Calu3 (cell line): ENCODE data around the gene GAS7. TPM values are rescaled to one million over a fixed set of nuclear protein-coding genes. Genes with fewer than 3 reads are reported as not detected.

Experiments
- BruUV-seq: library from RNA; stranded (reverse); fragments of 400-500 nt; replicated peaks from 2 replicates; lab custom pipeline; 2021; lab: Mats Ljungman, UMichigan
- CTCF ChIA-PET: fragments of 300-600 bp; sonication (Branson Sonifier 250); formaldehyde crosslinking; loops from one replicate; lab custom pipeline; 2022; ENCODE audit warnings: antibody characterized with exemption; lab: Charles Lee
- DNase-seq: peaks from one replicate; pipeline ENCODE4 v3.0.0; 2022
- H3K27ac Mint-ChIP-seq: one replicate; pipeline ENCODE4 v1.8.0; 2022; ENCODE audit warnings: mixed read lengths; ENCODE audit not compliant: unreplicated experiment
- H3K27me3 Mint-ChIP-seq: one replicate; pipeline ENCODE4 v1.8.0; 2022; ENCODE audit warnings: mixed read lengths; ENCODE audit not compliant: unreplicated experiment
- H3K36me3 Mint-ChIP-seq: one replicate; pipeline ENCODE4 v1.8.0; 2022; ENCODE audit warnings: mild to moderate bottlenecking, moderate library complexity, mixed read lengths; ENCODE audit not compliant: insufficient read depth, unreplicated experiment
- H3K4me1 Mint-ChIP-seq: one replicate; pipeline ENCODE4 v1.8.0; 2022; ENCODE audit warnings: mild to moderate bottlenecking, low read depth, mixed read lengths; ENCODE audit not compliant: unreplicated experiment
- H3K4me3 Mint-ChIP-seq: one replicate; pipeline ENCODE4 v1.8.0; 2022; ENCODE audit warnings: mild to moderate bottlenecking, low read depth, moderate library complexity, mixed read lengths; ENCODE audit not compliant: unreplicated experiment
- H3K9me3 Mint-ChIP-seq: one replicate; pipeline ENCODE4 v1.8.0; 2022; ENCODE audit warnings: low read depth, mixed read lengths; ENCODE audit not compliant: unreplicated experiment
- CTCF ChIP-seq: fragments of 200-600 bp; IDR thresholded peaks from one replicate; pipeline ENCODE4 v1.8.0; 2022; ENCODE audit warnings: antibody characterized with exemption; ENCODE audit not compliant: unreplicated experiment
- intact Hi-C: fragments of 100-400 bp; cut with micrococcal nuclease; formaldehyde crosslinking; loops from one replicate; pipeline ENCODE4 v1.10.0; 2022; ENCODE audit not compliant: unreplicated experiment
- total RNA-seq: library from RNA; stranded (reverse); gene quantifications from 2 replicates; pipeline ENCODE4 v1.2.3, GENCODE V29; 2022

Gene GAS7
- total RNA-seq, 1 experiment from 2014 or later = 0.42 TPM

- no peak overlapping the region for H3K4me3 Mint-ChIP-seq
- no peak overlapping the region for H3K27ac Mint-ChIP-seq
- H3K27me3 Mint-ChIP-seq = no peaks in the 10 kb centered on the region
- no peaks in the 10 kb centered on the region for H3K4me1 Mint-ChIP-seq
- H3K9me3 Mint-ChIP-seq = no peaks in the 10 kb centered on the region
- intact Hi-C loops = no loop called here
- CTCF ChIA-PET = no interaction called here
- no peak for DNase-seq
- no peak for TF ChIP-seq CTCF
- H3K36me3 Mint-ChIP-seq = no peaks in the 10 kb centered on the region
- no TSS peak for BruUV-seq
Measured at GRCh38 chr17:10192972-10193371, 5.4 kb downstream of the GAS7 start.

- CTCF ChIA-PET = no interaction called here
- intact Hi-C loops = no loop called here
- Mint-ChIP-seq H3K27me3 (no peaks in the 10 kb centered on the region), H3K36me3 (no peaks in the 10 kb centered on the region), H3K4me1 (no peaks in the 10 kb centered on the region), H3K9me3 (no peaks in the 10 kb centered on the region), H3K27ac (no peak overlapping the region), H3K4me3 (no peak overlapping the region)
- no peak for DNase-seq
- TF ChIP-seq CTCF = no peak
- BruUV-seq = no TSS peak
Measured at GRCh38 chr17:10192461-10192860, 5.9 kb downstream of the GAS7 start.

- Mint-ChIP-seq H3K27me3 (no peaks in the 10 kb centered on the region), H3K4me3 (no peak overlapping the region), H3K4me1 (no peaks in the 10 kb centered on the region), H3K36me3 (no peaks in the 10 kb centered on the region), H3K27ac (no peak overlapping the region), H3K9me3 (no peaks in the 10 kb centered on the region)
- TF ChIP-seq CTCF = no peak
- intact Hi-C loops = no loop called here
- no peak for DNase-seq
- CTCF ChIA-PET = no interaction called here
- no TSS peak for BruUV-seq
Measured at GRCh38 chr17:10187456-10187855, 10.9 kb downstream of the GAS7 start.

GRCh38 chr17:10186771-10187410 is 11.5 kb downstream of the GAS7 start:
- Mint-ChIP-seq H3K9me3 (no peaks in the 10 kb centered on the region), H3K4me1 (no peaks in the 10 kb centered on the region), H3K4me3 (no peak overlapping the region), H3K27me3 (no peaks in the 10 kb centered on the region), H3K27ac (no peak overlapping the region), H3K36me3 (no peaks in the 10 kb centered on the region)
- CTCF ChIA-PET = no interaction called here
- no peak for TF ChIP-seq CTCF
- no peak for DNase-seq
- intact Hi-C loops = no loop called here
- no TSS peak for BruUV-seq
